HepG2 (cell line): Measurements from ENCODE around the gene TOMM6.

Experiments
- BRF2 ChIP-seq: sonication (generic); formaldehyde crosslinking; IDR thresholded peaks from 2 replicates; pipeline ENCODE4 v1.8.1; 2022; ENCODE audit warnings: mild to moderate bottlenecking, missing genetic modification reagents
- MLX ChIP-seq: IDR thresholded peaks from 2 replicates; pipeline ENCODE4 v1.6.1; 2016

GRCh38 chr6:41778895-41779294, 8.6 kb upstream of the TOMM6 start:
- TF ChIP-seq MLX (no peak), BRF2 (CRISPR knock-in tag) (no peak)
